Mucosa of stomach (tissue), 1 donor: Measurements from ENCODE around the gene COG1.
"Not testable (repeated sequence)": the region's sequence is repeated elsewhere in the genome, so short reads cannot be mapped to it uniquely, and the experiment has no call there.

Source experiments
- H3K27me3 ChIP-seq: one replicate; pipeline ENCODE4 v1.7.0; 2013; ENCODE audit warnings: mild to moderate bottlenecking, low read length; ENCODE audit not compliant: control insufficient read depth, insufficient read depth
- H3K36me3 ChIP-seq: one replicate; pipeline ENCODE4 v1.7.0; 2013; ENCODE audit warnings: low read length; ENCODE audit not compliant: control insufficient read depth, insufficient read depth
- H3K4me1 ChIP-seq: one replicate; pipeline ENCODE4 v1.7.0; 2013; ENCODE audit warnings: mild to moderate bottlenecking, low read length; ENCODE audit not compliant: control insufficient read depth, insufficient read depth
- H3K4me3 ChIP-seq: one replicate; pipeline ENCODE4 v1.7.0; 2013; ENCODE audit warnings: low read length
- H3K9ac ChIP-seq: one replicate; pipeline ENCODE4 v1.7.0; 2013; ENCODE audit warnings: mild to moderate bottlenecking, low read length, moderate library complexity
- H3K9me3 ChIP-seq: one replicate; pipeline ENCODE4 v1.7.0; 2013; ENCODE audit warnings: mild to moderate bottlenecking, low read length, moderate library complexity; ENCODE audit not compliant: control insufficient read depth
- donor health status: Pancreatic carcinoma.

COG1 gene, protein sequence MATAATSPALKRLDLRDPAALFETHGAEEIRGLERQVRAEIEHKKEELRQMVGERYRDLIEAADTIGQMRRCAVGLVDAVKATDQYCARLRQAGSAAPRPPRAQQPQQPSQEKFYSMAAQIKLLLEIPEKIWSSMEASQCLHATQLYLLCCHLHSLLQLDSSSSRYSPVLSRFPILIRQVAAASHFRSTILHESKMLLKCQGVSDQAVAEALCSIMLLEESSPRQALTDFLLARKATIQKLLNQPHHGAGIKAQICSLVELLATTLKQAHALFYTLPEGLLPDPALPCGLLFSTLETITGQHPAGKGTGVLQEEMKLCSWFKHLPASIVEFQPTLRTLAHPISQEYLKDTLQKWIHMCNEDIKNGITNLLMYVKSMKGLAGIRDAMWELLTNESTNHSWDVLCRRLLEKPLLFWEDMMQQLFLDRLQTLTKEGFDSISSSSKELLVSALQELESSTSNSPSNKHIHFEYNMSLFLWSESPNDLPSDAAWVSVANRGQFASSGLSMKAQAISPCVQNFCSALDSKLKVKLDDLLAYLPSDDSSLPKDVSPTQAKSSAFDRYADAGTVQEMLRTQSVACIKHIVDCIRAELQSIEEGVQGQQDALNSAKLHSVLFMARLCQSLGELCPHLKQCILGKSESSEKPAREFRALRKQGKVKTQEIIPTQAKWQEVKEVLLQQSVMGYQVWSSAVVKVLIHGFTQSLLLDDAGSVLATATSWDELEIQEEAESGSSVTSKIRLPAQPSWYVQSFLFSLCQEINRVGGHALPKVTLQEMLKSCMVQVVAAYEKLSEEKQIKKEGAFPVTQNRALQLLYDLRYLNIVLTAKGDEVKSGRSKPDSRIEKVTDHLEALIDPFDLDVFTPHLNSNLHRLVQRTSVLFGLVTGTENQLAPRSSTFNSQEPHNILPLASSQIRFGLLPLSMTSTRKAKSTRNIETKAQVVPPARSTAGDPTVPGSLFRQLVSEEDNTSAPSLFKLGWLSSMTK

GRCh38 chr17:73192894-73193701, at the start of gene COG1:
Gene COG1, plus strand, starts transcription at chr17:73193055. Its CDS starts 15 bp downstream, at chr17:73193070.
- H3K9me3 ChIP-seq: no peaks in the 10 kb centered on the region
- H3K4me1 ChIP-seq: peaks cover 23% of the 10 kb centered on the region
- peaks cover 10% of the 10 kb centered on the region for H3K36me3 ChIP-seq
- H3K4me3 ChIP-seq: peak within 1 kb of the TSS; percentile 51
- H3K9ac ChIP-seq: peak within 1 kb of the TSS; percentile 76
- H3K27me3 ChIP-seq: no peaks in the 10 kb centered on the region

- H3K36me3 ChIP-seq, H3K4me3 ChIP-seq, H3K9me3 ChIP-seq, H3K27me3 ChIP-seq, H3K4me1 ChIP-seq, H3K9ac ChIP-seq: not testable (repeated sequence)
Measured at GRCh38 chr17:73144209-73144608, 48.6 kb upstream of the COG1 start.

GRCh38 chr17:73145641-73146040, 47.2 kb upstream of the COG1 start:
- Histone ChIP-seq H3K9ac (no peak overlapping the region), H3K27me3 (peaks cover 9% of the 10 kb centered on the region), H3K4me1 (no peaks in the 10 kb centered on the region), H3K36me3 (no peaks in the 10 kb centered on the region), H3K9me3 (peaks cover 8% of the 10 kb centered on the region), H3K4me3 (no peak overlapping the region)

- not testable (repeated sequence) for H3K4me3 ChIP-seq, H3K9me3 ChIP-seq, H3K27me3 ChIP-seq, H3K9ac ChIP-seq, H3K36me3 ChIP-seq
- peaks cover 15% of the 10 kb centered on the region for H3K4me1 ChIP-seq
Measured at GRCh38 chr17:73147791-73148190, 45.1 kb upstream of the COG1 start.

DNA sequence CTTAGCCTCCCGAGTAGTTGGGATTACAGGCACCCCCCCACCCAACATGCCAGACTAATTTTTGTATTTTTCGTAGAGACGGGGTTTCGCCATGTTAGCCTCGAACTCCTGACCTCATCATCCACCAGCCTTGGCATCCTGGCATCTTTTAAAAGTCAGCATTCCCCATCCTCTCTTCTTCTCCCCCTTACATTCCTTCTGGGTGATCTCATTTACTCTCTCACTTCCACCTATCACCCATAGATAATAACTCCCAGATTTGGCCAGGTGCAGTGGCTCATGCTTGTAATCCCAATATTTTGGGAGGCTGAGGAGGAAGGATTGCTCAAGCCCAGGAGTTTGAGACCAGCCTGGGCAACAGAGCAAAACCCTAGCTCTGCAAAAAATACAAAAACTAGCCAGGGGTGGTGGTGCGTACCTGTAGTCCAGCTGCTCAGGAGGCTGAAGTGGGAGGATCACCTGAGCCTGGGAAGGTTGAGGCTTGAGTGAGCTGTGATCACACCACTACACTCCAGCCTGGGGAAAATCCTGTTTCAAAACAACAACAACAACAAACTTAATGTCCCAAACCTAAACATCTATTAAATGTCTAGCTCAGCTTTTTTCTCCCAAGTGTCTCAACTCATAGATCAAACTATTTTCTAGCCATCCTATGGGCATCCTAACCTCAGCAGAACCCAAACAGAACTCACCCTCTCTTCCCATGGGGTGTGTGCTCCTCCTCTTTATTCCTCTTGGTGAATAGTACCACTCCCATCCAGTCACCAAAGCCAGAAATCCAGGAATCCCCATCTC, 44.1 kb upstream of the COG1 start:
- peaks cover 9% of the 10 kb centered on the region for H3K27me3 ChIP-seq
- no peak overlapping the region for H3K4me3 ChIP-seq
- no peak overlapping the region for H3K9ac ChIP-seq
- peaks cover 8% of the 10 kb centered on the region for H3K9me3 ChIP-seq
- no peaks in the 10 kb centered on the region for H3K36me3 ChIP-seq
- H3K4me1 ChIP-seq: peaks cover 15% of the 10 kb centered on the region

GRCh38 chr17:73150622-73151300, 42.1 kb upstream of the COG1 start:
- not testable (repeated sequence) for H3K9me3 ChIP-seq, H3K9ac ChIP-seq, H3K27me3 ChIP-seq, H3K4me3 ChIP-seq, H3K36me3 ChIP-seq
- peaks cover 16% of the 10 kb centered on the region for H3K4me1 ChIP-seq

GRCh38 chr17:73151916-73152632, 40.8 kb upstream of the COG1 start:
- H3K36me3 ChIP-seq: no peaks in the 10 kb centered on the region
- peaks cover 23% of the 10 kb centered on the region for H3K4me1 ChIP-seq
- no peak overlapping the region for H3K4me3 ChIP-seq
- peaks cover 13% of the 10 kb centered on the region for H3K27me3 ChIP-seq
- H3K9ac ChIP-seq: no peak overlapping the region
- no peaks in the 10 kb centered on the region for H3K9me3 ChIP-seq

- Histone ChIP-seq H3K27me3 (peaks cover 4% of the 10 kb centered on the region), H3K9me3 (no peaks in the 10 kb centered on the region), H3K4me3 (no peak overlapping the region), H3K9ac (no peak overlapping the region), H3K36me3 (no peaks in the 10 kb centered on the region), H3K4me1 (peaks cover 23% of the 10 kb centered on the region)
Measured at GRCh38 chr17:73155410-73156165, 37.3 kb upstream of the COG1 start.

GRCh38 chr17:73156166-73156840, 36.6 kb upstream of the COG1 start:
- peaks cover 12% of the 10 kb centered on the region for H3K27me3 ChIP-seq
- H3K4me3 ChIP-seq: no peak overlapping the region
- no peaks in the 10 kb centered on the region for H3K9me3 ChIP-seq
- no peaks in the 10 kb centered on the region for H3K36me3 ChIP-seq
- H3K9ac ChIP-seq: no peak overlapping the region
- H3K4me1 ChIP-seq: peaks cover 18% of the 10 kb centered on the region
